NT2/D1 (cell line): ENCODE data around the gene NR2C2.
"Not testable (repeated sequence)": the region's sequence is repeated elsewhere in the genome, so short reads cannot be mapped to it uniquely, and the experiment has no call there.

Experiments used
- SUZ12 ChIP-seq: IDR thresholded peaks from 2 replicates; pipeline ENCODE4 v1.6.1; 2011; ENCODE audit not compliant: insufficient read length, insufficient read depth; ENCODE audit errors: extremely low read depth
- YY1 ChIP-seq: IDR thresholded peaks from 2 replicates; pipeline ENCODE4 v1.6.1; 2011; ENCODE audit not compliant: insufficient read length, insufficient read depth
- ZNF274 ChIP-seq: IDR thresholded peaks from 2 replicates; pipeline ENCODE4 v1.6.1; 2011; ENCODE audit warnings: mild to moderate bottlenecking, low read depth, low read length

DNA sequence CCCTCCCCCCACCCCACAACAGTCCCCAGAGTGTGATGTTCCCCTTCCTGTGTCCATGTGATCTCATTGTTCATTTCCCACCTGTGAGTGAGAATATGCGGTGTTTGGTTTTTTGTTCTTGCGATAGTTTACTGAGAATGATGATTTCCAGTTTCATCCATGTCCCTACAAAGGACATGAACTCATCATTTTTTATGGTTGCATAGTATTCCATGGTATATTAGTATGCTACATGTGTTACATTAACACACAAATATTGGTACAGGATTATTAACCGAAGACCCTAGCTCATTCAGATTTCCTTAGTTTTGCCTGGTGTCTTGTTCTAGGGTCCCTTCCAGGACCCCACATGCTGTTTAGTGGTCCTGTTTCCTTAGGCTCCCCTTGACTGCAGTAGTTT is 43.9 kb upstream of the NR2C2 start:
- TF ChIP-seq YY1, ZNF274, SUZ12: not testable (repeated sequence)
